UCSD-AML1 (cell line): ENCODE results near the gene POLR2L.

Experiments used
- DNase-seq: peaks from one replicate; lab custom pipeline; 2025; ENCODE audit not compliant: unreplicated experiment; lab: John Stamatoyannopoulos, UW

The POLR2L gene

DNA sequence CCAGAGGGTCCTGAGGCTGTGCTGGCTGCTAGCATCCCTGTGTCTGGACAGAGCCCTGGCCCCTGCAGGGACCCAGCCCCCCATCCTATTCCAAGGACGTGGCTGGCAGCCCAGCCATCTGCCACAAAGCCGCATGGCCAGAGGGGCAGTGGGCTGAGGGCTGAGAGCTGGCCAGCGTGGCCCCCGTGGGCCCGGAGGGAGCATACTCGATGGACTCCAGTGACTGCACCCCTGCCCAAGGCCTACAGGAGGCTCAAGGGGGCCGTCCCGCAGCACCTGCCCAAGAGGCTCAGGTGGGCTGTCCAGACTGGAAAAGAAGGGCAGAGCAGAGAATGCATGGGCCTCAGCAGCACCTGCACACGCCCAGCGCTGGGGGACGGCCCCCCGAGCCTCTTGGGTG lies 13.5 kb upstream of the POLR2L start:
- DNase-seq = no peak

DNA sequence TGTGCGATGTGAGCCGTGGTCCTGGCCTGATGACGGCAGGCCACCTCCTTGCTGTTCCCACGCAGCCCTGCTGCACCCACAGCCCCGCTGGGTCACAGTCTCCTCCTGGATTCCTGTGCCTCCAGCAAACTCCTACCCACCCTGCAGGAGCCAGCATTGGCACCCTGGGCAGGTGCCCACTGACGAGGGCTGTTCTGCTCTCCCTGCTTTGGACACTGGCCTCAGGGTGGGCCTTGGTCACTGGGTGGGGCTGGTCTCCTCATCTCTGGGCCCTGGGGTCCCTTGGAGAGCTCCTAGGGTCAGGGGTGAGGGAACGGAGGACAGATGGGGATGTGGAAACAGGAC lies 13.0 kb upstream of the POLR2L start:
- DNase-seq = no peak

DNA sequence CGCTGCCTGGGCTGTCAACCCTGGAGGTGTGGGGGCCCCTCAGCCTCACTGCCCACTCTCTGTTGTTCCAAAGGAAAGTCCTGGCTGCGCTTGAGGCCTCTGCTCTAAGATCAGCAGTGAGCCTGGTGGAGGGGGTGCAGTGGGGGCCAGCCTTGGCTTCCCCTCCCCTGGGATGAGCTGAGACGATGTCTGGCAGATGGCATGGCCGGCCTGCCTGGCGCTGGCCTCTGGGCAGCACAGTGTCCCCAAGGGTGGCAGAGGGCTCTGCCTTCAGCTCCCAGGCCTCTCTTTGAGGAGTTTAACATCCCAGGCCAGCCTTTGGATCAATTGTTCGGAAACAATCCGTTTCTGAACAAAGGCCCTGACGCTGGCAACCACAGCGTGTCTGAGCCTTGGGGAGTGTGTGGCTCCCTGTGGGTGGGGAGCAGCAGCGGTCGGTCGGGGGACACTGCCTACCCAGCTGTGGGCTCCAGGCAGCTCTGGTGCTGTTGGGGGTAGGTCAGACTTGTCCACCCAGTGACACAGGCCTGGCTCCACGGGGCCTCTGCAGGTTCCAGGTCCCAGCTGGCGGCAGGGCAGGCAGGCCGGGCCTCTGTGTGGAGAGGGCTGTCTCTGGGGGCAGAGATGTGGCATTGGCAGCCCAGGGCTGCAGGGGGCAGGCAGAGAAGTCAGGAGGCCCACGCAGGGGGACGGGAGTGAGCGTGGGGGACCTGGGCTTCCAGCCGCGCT lies 12.4 kb upstream of the POLR2L start:
- no peak for DNase-seq

DNA sequence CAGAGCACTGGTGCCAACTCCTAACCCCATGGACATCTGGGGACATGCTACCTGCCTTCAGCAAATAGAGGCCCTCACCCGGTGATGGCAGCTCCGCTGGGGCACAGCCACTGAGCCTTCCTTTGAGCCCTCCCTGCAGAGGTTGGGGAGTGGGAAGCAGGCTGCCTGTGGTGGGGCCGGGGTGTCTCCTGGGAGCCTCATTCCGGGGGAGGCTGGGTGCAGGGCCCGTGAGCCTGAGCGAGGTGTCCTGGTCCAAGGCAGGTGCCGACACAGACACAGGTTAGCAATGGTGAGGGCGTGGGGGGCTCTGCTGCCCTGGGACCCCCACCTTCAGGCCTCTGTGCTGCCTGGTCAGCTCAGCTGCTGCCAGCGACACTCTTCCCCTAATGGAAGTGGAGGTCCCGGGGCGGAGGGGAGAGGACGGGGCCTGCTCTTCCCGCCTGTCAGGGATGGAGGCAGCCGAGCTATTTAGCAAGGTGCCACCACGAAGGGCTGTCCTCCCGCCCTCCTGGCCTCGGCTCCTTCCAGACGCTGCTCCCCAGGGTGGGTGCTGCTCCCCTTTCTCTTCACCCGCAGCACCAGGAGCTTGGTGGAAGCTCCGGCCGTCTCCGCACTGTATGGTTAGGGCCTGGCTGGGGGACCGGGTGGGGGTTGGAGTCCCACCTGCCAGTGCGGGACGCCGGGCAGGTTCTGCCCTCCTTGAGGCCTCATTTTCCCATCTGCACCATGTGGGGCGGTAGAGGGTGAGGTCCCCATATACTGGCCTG lies 11.5 kb upstream of the POLR2L start:
- DNase-seq = no peak

DNA sequence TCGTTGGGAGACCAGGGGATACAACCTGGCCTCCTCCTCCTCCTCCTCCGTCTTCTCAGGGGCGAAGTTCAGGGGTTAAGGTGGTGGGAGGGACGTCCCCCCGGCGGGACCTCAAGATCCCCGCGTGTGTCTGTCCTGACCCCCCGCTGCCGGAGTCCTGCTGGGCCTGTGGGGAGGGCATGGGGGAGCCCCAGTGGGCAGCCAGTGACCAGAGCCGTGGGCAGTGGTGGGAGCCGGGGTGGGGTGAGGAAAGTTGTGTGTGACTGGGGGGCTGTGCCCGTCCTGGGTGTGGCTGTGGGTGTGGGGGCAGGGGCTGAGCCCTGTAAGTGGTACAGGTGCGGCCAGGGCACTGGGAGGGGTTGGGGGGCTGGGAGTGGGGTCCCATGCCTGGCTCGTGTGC lies 10.4 kb upstream of the POLR2L start:
- no peak for DNase-seq

DNA sequence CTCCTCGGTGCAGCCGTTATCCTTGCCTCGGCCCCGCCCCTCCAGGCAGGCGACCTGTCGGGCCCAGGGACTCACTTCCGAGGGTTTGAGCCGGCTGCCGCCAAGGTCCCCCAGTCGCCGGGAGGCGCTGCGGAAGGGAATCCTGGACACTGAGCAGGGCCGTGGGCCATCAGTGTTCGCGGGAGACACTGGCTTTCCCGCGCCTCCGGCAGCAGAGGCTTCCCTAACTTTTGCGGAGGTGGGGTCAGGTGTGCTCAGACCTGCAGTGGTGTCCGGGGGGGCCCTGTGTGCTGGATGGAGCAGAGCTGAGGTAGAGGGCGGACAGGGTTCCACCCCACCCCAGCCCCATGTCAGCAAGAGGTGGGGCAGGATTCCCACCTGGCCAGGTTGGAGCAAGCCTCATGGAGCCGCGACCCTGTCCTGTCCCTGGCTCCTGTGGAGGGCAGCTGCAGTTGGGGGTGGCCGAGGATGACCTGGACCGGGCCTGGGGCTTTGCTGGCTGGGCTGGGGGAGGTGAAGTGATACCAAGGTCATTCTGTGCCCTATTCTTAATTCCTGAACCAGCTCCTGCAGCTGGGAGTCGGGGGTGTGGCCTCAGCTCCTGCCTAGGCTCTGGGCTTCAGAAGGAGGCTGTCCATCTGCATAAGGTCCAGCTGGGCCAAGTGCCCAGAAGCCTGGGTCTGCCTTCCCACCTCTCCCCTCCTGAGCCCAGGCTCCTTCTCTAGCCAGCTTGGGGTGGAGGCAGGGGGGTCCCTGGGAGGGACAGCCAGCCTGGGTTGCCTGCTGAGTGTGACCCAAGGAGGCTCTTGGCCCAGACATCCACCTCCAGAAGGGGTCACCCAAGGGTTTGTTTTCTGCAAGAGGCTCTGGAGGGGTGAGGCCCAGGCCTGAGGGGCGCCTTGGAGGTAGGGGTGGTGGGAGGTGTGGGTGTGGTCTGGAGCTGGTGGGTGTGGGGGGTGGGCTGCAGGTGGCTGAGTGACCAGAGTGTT lies 8.7 kb upstream of the POLR2L start:
- DNase-seq = no peak

DNA sequence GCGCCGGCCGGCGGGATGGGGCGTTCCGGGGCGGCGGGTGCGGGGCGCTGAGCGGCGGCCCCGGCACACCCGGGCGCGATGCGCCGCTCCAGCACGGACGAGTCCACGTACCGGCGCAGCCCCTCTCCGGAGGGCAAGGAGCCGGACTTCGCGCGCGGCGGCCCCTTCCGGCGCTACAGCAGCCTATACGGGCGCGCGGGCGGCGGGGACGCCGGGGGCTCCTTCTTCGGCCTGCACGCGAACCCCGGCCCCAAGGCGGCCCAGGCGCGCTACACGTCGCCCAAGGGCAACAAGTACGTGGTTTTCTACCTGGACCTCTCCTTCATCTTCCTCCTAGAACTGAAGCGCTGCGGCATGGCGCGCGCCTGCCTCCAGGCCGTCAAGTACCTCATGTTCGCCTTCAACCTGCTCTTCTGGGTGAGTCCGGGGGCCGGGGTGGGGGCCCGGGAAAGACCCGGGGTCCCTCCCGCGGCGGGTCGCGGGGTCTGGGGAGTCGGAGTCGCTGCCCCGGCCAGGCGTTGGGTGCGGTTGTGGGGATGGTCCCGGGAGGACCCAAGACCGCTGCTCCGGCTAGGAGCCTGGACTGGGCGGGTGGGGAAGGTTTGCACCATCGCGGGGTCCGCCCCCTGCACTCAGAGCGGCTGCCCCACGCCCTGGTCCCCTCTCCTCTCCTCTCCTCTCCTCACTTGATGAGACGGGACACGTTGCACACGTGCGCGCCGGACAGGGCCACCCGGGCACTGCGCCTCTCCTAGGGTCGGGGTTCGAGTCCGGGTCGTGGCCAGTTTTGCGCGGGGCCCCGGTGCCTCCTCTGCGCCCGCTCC lies 7.8 kb upstream of the POLR2L start:
- DNase-seq = no peak

DNA sequence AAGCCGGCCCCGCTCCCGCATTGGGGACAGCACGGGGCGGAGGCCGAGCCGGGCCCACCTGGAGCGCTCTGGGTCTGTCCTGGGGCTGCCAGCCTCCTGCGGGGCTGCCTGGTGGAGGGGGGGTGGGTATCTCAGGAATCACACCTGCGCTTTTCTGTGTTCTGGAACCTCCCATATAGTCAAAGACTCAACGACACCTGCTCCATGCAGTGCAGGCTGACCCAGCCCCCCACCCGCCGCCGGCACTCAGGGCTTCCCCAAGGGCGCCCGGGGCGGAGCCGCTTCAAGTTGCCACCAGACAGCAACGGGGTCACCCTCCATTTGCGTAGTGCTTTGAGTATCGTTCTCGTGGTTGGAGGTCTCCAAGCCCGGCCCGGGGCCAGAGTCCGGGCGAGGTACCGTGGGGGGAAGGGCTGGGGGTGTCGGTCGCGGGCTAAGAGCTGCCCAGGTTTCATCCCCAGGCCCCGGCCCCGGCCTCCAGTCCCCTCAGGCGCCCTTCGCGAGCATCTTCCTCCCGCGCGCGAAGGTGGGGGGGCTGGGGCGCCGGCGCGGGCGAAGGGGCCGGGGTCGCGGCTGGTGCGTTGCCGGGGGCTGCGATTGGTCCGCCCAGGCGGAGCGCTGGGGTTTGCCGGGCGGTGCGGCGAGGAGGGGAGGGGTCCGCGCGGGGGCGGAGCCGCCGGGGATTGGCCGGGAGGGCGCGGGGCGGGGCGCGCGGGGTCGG lies 6.9 kb upstream of the POLR2L start:
- DNase-seq = no peak

DNA sequence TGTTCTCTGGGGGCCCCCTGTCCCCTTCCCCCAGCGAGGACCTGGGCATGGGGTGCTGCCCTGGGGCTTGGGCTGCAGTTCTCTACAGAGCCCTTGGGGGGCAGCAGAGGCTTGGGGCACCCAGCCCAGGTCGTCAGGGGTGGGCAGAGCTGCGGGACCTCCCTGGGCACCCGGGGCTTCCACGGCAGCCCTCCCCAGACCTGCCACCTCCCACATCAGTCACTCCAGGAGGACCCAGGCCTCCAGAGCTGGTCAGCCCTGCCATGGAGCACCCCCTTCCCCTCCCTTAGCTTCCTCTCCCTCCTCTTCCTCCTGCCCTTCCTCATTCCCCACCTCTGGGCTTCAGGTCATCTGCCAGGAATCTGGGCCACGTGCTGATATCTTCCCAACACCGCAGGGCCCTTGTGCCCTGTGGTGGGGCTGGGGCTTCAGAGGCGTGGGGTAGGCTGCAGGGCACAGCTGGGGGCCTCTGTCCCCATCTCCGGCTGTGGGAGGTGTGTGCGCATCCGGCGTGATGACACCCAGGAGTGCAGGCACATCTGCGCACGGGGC lies 6.1 kb upstream of the POLR2L start:
- DNase-seq = peak; percentile 29

DNA sequence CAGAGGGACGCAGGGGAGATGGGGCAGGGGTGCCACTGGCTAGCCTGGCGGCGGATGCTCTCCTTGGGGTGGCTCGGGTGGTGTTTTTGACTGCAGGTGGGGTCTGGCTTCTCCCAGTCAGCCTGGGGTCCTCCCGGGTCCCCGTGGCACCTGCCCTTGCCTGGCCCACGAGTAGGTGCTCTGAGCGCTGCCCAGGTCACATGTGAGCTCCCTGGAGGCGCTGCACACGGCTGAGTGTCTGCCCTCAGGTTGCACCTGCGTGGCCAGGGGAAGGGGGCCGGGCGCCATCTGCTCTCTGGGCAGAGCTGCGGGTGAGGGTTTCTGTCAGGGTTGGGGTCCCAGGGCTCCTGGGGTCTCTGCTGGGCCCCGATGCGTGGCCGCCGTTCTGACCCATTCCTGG lies 5.5 kb upstream of the POLR2L start:
- DNase-seq = no peak

DNA sequence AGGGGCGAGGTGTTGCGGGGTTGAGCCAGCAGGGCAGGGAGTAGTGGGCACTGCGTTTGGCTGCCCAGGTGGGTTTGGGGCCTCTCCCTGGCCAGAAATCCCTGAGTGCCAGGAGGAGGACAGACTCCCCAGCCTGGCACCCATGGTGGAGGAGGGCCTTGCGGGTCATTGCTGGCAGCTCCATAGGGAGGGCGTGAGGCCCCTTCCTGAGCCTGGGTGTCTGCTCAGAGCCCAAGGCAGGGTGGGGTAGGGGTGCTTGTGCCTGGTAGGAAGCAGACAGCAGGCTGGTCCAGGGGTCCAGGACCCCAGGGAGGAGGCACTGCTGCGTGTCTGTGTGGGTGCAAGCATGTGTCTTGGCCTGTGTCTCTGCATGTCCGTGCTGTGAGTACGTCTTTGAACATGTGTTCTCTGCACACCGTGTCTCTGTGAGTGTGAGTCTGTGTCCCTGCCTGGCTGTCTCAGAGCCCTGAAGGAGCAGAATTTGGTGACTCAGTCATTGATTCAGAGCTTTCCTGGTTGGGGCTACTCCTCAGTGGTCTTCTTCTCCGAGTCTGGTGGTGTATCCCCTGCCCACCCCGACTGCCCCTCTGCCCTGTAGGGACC lies 4.3 kb upstream of the POLR2L start:
- no peak for DNase-seq

DNA sequence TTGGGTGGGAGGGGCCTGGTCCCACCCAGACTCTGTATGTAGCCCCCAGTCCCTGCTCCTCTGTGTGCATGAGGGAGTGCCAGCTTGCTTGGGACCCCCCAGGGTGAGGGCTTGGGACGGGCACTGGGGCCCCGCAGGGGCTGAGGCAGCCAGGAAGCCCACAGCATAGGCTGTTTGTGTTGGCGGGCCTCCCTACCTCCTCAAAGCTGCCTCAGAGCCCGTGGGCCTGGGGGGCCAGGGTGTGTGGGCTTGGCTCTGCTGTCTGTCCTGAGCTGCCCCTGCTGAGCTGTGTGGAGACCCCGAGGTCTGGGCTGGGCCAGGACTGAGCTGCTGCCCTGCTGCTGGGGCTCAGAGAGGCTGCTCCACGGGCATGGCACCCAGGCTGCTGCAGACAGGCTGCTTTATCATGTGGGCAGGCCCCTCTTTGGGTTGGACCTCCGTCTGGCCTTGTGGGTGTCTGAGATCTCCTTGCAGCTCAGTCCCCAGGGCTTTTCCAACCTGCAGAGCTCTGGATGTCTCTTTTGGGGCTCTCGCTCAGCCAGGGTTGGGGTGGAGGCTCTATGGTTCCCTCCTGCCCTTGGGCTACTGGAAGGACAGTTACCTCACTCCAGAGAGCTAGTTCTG lies 3.7 kb upstream of the POLR2L start:
- no peak for DNase-seq

DNA sequence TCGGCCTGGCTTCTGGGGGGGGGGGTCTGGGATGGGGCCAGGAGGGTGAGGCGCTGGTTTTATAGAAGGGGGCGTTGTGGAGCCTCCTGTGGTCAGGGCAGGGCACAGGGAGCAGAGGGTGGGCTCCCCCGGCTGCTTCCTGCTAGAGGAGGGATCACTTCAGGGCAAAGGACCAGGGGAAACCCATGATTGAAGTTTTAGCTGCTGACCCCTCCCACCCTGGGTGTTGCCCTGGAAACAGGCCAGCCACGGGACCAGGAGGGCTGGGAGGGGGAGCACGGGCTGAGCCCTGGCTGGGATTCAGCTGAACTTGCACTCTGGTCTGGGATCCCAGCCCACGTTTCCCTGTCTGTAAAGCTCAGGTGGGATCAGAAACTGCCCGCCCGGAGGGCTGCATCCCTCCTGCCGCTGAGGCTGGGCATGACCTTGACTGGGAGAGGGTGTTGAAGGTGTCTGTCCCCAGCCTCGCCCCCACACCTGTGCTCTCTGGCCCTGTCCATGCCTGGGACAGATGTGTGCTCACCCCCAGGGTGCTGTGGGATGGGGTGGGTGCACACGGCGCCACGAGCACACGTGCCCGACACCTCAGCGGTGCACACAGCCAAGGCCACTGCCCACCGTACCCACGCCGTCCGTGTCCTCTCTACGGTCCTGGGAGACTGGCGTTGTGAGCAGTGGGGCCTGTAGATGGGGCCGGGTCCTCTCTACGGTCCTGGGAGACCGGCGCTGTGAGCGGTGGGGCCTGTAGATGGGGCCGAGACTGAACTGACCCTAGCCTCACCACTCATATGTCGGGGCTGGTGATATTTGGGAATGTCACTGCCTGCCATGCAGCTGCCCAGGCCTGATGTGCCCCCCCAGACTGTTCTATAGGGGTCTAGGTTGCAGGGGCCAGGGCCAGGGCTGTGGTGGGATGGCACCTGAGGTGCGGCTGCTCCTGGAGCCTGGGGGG lies 2.6 kb upstream of the POLR2L start:
- DNase-seq = peak; percentile 76

DNA sequence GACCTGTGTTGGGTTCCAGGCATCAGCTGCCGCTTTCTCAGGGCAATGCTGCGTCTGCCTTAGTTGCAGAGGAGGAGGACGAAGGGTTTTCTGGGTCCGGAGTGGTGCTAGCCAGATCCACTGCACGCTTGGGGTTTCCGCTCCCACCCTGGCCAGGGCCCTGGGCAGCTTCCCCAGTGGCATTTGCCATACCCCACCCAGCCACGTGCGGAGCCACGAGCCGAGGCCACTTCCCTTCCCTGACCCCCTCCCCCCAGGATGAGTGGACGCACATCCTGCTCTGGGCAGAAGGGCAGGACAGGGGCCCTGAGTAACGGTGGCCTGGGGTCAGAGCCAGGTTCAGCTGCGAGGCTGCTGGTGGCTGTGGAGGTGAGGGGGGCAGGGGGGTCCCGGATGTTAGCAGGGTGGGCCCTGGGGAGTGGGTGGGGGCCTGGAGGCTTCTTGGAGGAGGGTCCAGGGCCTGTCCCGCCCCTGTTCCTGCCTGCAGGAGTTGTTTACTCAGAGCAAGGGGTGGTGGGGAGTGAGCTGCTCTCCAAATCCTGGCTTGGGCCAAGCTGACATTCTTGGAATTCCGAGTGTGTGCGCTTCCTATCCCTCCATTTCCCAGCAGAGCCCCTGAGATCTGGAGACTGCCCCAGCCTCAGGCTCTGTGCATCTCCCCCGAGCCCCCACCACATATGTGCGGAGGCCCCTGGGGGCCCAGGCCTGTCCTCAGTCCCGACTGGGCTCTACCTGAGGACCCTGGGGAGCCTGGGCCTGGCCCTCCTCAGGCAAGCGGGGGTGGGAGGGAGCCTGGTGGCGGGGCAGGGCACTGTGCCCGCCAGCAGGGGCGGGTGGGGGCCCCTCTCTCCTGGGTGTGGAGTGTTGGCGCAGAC lies 1.7 kb upstream of the POLR2L start:
- DNase-seq = peak; percentile 82

DNA sequence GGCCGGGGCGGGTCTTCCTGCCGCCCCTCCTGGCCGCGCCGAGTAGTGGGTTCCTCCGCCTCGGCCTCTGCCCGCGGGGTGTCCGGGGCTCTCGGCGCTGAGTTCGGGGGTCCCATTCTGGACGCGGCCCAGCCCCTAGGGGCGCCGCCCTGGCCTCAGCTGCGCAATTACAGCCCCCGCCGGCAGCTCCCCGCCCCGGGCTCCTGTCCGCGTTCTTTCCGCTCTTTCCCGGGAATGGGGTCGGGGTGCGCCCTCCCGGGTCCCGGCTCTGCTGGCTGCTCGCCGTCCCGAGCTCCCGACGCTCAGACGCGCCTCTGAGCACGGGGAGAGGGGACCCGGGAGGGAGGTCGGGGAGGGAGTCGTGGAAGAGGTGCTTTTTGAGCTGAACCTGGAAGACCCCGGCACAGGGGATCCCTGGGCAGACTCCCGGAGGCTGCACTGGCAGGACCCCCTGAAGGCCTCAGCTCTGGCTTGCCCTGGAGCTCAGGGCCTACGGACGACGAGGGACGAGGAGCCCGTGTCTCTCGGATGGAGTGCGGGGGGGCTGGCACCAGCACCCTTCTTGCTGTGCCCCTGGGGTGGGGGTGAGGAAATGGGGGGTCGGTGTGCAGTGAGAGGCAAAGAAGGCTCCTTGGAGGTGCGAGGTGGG lies 881 bp upstream of the POLR2L start:
- DNase-seq = no peak

DNA sequence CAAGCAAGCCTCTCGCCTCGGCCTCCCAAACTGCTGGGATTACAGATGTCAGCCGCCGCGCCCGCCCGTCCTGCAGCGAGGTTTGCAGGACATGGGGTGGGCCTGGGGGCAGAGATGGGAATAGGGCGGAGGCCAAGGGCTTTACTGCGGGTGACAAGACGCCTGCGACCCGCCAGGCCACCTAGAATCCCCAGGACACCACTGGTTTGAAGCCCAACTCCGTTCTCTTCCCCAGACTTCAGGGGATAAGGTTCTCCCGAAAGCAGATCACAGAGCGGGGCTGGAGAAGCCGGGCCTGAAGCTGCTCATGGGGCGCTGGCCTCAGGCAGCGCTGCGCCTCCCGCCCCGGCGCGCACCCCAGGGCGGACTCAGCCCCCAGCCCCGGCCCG lies 354 bp downstream of the POLR2L start:
- no peak for DNase-seq
